ENCODE data around the gene STX11. TPM values are rescaled to one million over a fixed set of nuclear protein-coding genes. Genes with fewer than 3 reads are reported as not detected.

STX11 gene
- total RNA-seq = 10 to 100 TPM; 16.0 to 16.6 TPM

DNA sequence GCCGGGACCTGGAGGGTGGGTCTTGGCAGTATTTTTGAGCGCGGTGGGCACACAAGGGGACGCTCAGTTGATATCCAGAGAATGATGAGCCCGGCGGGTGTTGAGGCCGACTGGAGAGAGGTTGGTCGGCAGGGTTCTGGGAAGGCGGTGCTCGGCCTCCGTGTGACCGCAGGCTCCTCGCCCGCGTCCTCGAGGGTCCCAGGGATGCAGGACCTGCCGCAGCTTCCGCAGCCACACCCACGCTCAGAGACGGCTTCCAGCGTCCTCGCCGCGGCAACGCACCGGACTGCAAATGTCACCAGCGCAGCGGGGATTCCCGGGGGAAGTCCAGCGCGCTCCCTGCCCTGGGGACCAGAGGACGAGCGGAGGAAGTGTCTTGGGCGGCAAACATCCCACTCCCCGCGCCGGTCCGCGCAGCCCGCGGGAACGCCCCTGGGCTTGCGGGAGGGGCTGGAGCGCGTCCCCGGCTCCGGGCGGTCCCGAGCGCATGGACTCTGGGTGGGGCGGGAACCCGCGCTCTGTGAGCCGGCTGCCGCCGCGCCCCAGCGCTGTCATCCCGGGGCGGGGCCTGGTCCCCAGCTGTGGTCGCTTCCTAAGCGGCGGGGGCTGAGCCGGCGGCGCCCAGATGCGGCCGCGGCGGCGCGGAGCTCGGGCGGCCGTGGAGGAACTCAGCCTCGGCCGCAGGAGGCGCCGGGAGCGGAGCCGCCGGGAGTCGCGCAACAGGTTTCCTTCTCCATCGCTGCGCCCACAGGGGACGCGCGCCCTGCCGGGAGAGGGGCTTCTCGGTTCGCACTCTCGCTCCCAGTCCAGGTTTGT lies at the start of gene STX11:
STX11 (plus strand) TSS at position 624 of the 816 bp plus-strand sequence. CDS start 36,111 bp downstream, outside the sequence.
- H3K36me3 Mint-ChIP-seq = peaks cover 33% of the 10 kb centered on the region
- intact Hi-C loops (cut with micrococcal nuclease) = loop anchor here (2.0 to 10.0 kb wide), 3 partner anchors 45 to 1205 kb away; partner anchors contain the start of gene HIVEP2
- POLR2A ChIA-PET = interaction anchor here (1.0 to 2.3 kb wide), 4 partner anchors 16 to 86 kb away, joined by 4 to 12 read pairs (median 5); no protein-coding TSS in a partner anchor
- no peaks in the 10 kb centered on the region for H3K27me3 Mint-ChIP-seq
- peaks cover 41% of the 10 kb centered on the region for H3K4me1 Mint-ChIP-seq (ENCODE audit: low read depth)
- peak; percentile 88 for DNase-seq
- H3K4me3 Mint-ChIP-seq = peak within 1 kb of the TSS; percentile 88
- CTCF ChIA-PET = interaction anchor here (0.9 kb wide), 1 partner anchor 9 kb away, joined by 3 read pairs; no protein-coding TSS in a partner anchor
- peak within 1 kb of the TSS; percentile 98 for H3K27ac Mint-ChIP-seq
- no peaks in the 10 kb centered on the region for H3K9me3 Mint-ChIP-seq

DNA sequence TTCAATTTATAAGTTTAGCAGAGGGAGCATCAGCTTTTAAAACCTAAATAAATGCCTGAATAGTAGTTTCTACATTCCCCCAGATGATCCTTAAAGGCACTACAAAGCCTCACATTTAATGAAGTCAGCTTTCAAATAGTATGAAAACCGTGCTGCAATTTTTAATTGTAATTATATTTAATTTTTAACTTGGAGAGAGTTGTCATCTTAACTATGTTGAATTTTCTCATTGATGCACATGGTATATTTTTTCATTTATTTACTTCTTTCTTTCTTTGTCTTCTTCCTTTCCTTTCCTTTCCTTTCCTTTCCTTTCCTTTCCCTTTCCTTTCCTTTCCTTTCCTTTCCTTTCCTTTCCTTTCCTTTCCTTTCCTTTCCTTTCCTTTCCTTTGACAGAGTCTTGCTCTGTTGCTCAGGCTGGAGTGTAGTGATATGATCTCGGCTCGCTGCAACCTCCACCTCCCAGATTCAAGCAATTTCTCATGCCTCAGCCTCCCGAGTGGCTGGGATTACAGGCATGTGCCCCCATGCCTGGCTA lies 47.2 kb upstream of the STX11 start:
- CTCF ChIA-PET = interaction anchor here (0.9 to 1.0 kb wide), 2 partner anchors 116 to 118 kb away, joined by 3 to 4 read pairs; no protein-coding TSS in a partner anchor
- intact Hi-C loops (cut with micrococcal nuclease) = loop anchor here (10.0 kb wide), 2 partner anchors 832 to 1112 kb away; no protein-coding TSS in a partner anchor
- H3K4me1 Mint-ChIP-seq (ENCODE audit: low read depth) = peaks cover 7% of the 10 kb centered on the region
- no peak overlapping the region for H3K4me3 Mint-ChIP-seq
- H3K36me3 Mint-ChIP-seq = no peaks in the 10 kb centered on the region
- H3K27ac Mint-ChIP-seq = no peak overlapping the region
- DNase-seq = no peak
- POLR2A ChIA-PET = no interaction called here
- no peaks in the 10 kb centered on the region for H3K9me3 Mint-ChIP-seq
- H3K27me3 Mint-ChIP-seq = no peaks in the 10 kb centered on the region

DNA sequence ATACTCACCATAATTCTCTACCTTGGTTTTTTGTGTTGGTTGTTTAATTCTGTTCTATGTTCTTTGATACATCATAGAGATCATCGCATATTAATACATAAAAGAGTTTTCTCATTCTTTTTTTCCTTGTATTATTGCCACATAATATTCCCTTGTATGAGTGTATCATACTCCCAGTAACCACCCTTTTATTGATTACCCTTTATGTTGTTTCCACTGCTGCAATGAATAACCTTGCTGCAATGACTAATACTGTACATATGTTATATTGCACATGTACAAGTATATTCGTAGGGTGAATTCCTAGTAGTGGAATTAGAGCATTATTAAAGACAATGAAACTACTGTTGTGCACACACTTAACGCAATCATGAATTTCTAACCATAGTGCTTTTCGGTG lies 45.8 kb upstream of the STX11 start:
- ChIA-PET POLR2A (no interaction called here), CTCF (interaction anchor here (0.9 to 6.0 kb wide), 11 partner anchors 8 to 379 kb away, joined by 3 to 81 read pairs (median 4); no protein-coding TSS in a partner anchor)
- Mint-ChIP-seq H3K4me1 (ENCODE audit: low read depth) (peaks cover 7% of the 10 kb centered on the region), H3K4me3 (no peak overlapping the region), H3K27ac (no peak overlapping the region), H3K36me3 (no peaks in the 10 kb centered on the region), H3K27me3 (no peaks in the 10 kb centered on the region), H3K9me3 (no peaks in the 10 kb centered on the region)
- DNase-seq = no peak
- intact Hi-C loops (cut with micrococcal nuclease) = loop anchor here (2.0 to 10.0 kb wide), 5 partner anchors 46 to 1110 kb away; partner anchors contain the start of gene STX11

DNA sequence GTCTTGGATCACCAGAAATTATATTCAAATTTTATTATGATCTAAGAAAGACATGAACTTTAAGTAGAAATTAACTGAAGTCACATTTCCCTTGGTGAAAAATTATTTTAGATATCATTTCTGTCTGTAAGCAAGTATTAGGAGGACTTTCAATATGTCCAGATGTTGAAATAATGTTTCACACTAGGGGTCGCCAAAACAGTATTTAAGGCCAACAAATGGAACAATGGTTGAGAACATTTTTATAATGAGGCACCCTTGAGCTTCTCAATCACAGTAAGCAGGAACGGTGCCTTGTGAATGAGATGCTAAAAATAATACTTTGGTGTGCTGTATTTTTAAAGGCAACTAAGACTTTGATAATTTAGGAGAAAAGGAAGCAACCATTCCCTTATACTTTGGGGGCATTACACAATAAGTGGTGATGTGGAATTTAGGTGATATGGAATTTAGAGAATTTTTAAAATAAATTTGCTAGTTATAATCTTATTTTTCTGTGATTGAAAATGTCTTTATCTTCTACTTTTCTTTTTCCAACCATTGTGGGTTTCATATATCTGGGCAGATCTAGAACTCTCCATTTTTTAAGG lies 45.3 kb upstream of the STX11 start:
- no peaks in the 10 kb centered on the region for H3K27me3 Mint-ChIP-seq
- H3K9me3 Mint-ChIP-seq = no peaks in the 10 kb centered on the region
- intact Hi-C loops (cut with micrococcal nuclease) = loop anchor here (1.0 to 10.0 kb wide), 8 partner anchors 26 to 1110 kb away; partner anchors contain the start of gene STX11
- H3K4me3 Mint-ChIP-seq = no peak overlapping the region
- DNase-seq = no peak
- ChIA-PET POLR2A (no interaction called here), CTCF (interaction anchor here (0.6 to 6.0 kb wide), 15 partner anchors 8 to 378 kb away, joined by 3 to 81 read pairs (median 3); no protein-coding TSS in a partner anchor)
- H3K27ac Mint-ChIP-seq = peak overlapping the region; percentile 53
- no peaks in the 10 kb centered on the region for H3K36me3 Mint-ChIP-seq
- H3K4me1 Mint-ChIP-seq (ENCODE audit: low read depth) = peaks cover 7% of the 10 kb centered on the region

DNA sequence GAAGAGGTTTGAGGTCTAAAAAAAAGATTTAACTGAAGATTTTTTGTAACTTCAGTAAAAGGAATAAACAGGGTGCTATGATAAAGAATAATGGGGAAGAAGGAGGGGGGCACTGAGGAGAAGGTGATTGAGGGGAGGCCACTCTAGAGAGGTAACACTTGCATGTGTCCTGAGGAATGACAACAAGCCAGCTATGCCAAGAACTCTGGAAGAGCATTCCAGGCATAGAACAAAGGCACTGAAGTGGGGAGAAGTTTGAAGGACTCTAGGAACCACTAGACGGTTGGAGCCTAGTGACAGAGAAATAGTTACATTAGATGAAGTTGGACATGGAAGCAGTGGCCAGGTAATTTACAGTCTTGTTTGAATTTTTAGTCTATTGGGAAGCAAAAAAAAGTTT lies 44.1 kb upstream of the STX11 start:
- no peak overlapping the region for H3K27ac Mint-ChIP-seq

DNA sequence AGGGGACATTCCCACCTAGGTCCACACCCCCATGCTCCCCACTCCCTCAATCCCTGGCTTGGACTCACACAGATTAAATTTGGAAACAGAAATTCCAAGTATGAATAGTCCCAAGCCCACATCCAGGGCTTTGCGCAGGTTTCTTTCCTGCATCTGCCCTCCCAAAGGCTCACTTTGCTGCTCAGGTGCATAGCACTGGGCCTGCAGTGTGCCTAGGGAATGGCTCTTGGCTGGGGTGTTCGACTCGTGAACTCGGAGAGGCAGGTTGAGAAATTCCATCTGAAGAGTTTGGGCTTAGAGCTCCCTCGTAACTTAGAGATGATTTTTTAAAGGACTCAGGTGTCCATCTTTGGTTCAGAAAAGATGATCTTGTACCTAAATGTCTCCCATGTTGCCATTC lies 40.1 kb upstream of the STX11 start:
- no peaks in the 10 kb centered on the region for H3K36me3 Mint-ChIP-seq
- no peak overlapping the region for H3K27ac Mint-ChIP-seq
- ChIA-PET POLR2A (interaction anchor here (0.6 kb wide), 1 partner anchor 26 kb away, joined by 5 read pairs; no protein-coding TSS in a partner anchor), CTCF (interaction anchor here (6.0 kb wide), 1 partner anchor 108 kb away, joined by 81 read pairs; no protein-coding TSS in a partner anchor)
- intact Hi-C loops (cut with micrococcal nuclease) = no loop called here
- no peak overlapping the region for H3K4me3 Mint-ChIP-seq
- no peak for DNase-seq
- H3K9me3 Mint-ChIP-seq = no peaks in the 10 kb centered on the region
- H3K4me1 Mint-ChIP-seq (ENCODE audit: low read depth) = peaks cover 5% of the 10 kb centered on the region
- no peaks in the 10 kb centered on the region for H3K27me3 Mint-ChIP-seq

More for the DNA sequence above, 44.1 kb upstream of the STX11 start:
- intact Hi-C loops (cut with micrococcal nuclease) = loop anchor here (10.0 kb wide), 2 partner anchors 829 to 1109 kb away; no protein-coding TSS in a partner anchor
- no peak for DNase-seq
- POLR2A ChIA-PET = interaction anchor here (0.6 kb wide), 1 partner anchor 111 kb away, joined by 3 read pairs; no protein-coding TSS in a partner anchor
- Mint-ChIP-seq H3K36me3 (no peaks in the 10 kb centered on the region), H3K4me1 (ENCODE audit: low read depth) (peaks cover 7% of the 10 kb centered on the region), H3K27me3 (no peaks in the 10 kb centered on the region), H3K4me3 (no peak overlapping the region), H3K9me3 (no peaks in the 10 kb centered on the region)
- CTCF ChIA-PET = interaction anchor here (0.6 to 6.0 kb wide), 4 partner anchors 40 to 375 kb away, joined by 3 to 81 read pairs (median 6); no protein-coding TSS in a partner anchor

DNA sequence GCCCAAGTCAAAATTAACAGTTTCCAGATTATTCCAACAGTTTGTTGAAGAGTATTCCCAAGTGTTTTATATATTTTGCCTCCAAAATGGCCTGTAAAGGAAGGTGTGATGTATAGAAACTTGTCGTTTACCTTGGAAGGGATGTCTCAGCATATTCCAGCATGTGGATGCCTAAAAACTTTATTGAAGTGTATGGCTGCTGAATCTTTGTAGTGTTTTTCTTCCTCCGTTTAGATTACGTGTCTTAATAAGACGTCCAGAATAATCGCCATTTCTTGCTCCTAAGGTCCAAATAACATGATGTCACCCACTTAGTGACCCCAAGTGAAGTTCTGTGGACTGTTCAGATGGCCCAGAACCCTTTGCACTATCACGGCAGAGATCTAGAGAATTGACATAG lies 37.0 kb upstream of the STX11 start:
- Mint-ChIP-seq H3K27ac (no peak overlapping the region), H3K36me3 (no peaks in the 10 kb centered on the region), H3K4me1 (ENCODE audit: low read depth) (no peaks in the 10 kb centered on the region), H3K9me3 (no peaks in the 10 kb centered on the region), H3K4me3 (no peak overlapping the region), H3K27me3 (no peaks in the 10 kb centered on the region)
- POLR2A ChIA-PET = no interaction called here
- intact Hi-C loops (cut with micrococcal nuclease) = no loop called here
- CTCF ChIA-PET = interaction anchor here (0.7 kb wide), 1 partner anchor 105 kb away, joined by 3 read pairs; no protein-coding TSS in a partner anchor
- DNase-seq = no peak

DNA sequence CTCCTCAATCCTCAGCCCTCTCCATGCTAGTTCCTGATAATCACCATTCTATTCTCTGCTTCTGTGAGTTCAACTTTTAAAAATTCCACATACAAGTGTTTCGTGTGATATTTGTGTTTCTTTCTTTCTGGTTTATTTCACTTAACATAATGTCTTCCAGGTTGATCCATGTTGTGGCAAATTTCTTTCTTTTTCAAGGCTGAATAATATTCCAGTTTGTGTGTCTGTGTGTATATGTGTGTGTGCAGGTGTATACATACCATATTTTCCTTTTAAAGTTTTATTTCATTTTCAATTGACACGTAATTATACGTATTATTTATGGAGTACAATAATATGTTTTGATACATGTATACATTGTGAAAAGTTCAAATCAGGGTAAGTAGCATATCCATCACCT lies 35.1 kb upstream of the STX11 start:
- ChIA-PET CTCF (interaction anchor here (1.0 to 1.5 kb wide), 2 partner anchors 10 to 103 kb away, joined by 3 to 6 read pairs; no protein-coding TSS in a partner anchor), POLR2A (no interaction called here)
- Mint-ChIP-seq H3K4me1 (ENCODE audit: low read depth) (no peaks in the 10 kb centered on the region), H3K36me3 (no peaks in the 10 kb centered on the region), H3K27me3 (no peaks in the 10 kb centered on the region), H3K27ac (no peak overlapping the region), H3K9me3 (no peaks in the 10 kb centered on the region), H3K4me3 (no peak overlapping the region)
- no peak for DNase-seq
- intact Hi-C loops (cut with micrococcal nuclease) = no loop called here

DNA sequence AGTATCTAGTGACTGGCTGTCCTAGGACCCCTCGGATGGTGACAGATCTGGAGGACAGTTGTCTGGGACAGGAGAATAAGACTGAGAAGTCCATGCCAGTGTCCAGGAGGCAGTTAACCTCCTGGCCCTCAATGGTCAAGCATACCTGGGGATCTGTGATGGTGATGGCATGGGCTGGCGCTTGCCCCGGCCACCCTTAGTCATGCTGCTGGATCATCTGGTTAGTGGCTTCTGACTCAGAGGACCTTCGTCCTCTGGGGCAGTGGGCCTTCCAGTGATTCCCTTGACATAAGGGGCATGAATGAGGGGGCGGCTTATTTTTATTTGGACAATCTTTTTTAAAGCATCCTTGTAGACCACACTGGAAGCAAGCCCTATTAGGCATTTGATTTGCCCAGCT lies 30.9 kb upstream of the STX11 start:
- Mint-ChIP-seq H3K27ac (no peak overlapping the region), H3K4me1 (ENCODE audit: low read depth) (no peaks in the 10 kb centered on the region), H3K36me3 (no peaks in the 10 kb centered on the region), H3K9me3 (no peaks in the 10 kb centered on the region), H3K4me3 (no peak overlapping the region), H3K27me3 (no peaks in the 10 kb centered on the region)
- no peak for DNase-seq
- intact Hi-C loops (cut with micrococcal nuclease) = no loop called here
- POLR2A ChIA-PET = no interaction called here
- CTCF ChIA-PET = no interaction called here

DNA sequence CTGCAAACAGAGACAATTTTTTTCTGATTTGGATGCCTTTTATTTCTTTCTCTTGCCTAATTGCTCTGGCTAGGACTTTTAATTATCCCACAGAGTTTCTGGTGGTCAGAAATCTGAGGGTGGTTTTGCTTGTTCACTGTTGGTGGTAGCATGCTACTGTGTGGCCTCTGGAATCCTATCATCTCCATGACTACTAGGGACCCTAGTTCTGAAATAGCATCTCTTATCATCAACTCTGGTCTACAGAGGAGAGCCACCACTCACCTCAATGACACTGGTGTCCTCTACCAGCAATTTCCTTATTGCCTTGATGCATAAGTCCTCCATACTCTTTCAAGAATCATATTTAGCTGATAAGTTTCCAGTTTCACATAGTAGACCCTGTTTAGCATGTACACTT lies 27.5 kb upstream of the STX11 start:
- Mint-ChIP-seq H3K4me1 (ENCODE audit: low read depth) (no peaks in the 10 kb centered on the region), H3K4me3 (no peak overlapping the region), H3K36me3 (no peaks in the 10 kb centered on the region), H3K27ac (no peak overlapping the region), H3K27me3 (peaks cover 2% of the 10 kb centered on the region), H3K9me3 (no peaks in the 10 kb centered on the region)
- intact Hi-C loops (cut with micrococcal nuclease) = no loop called here
- DNase-seq = no peak
- POLR2A ChIA-PET = no interaction called here
- CTCF ChIA-PET = interaction anchor here (0.7 to 1.3 kb wide), 4 partner anchors 14 to 179 kb away, joined by 3 read pairs; no protein-coding TSS in a partner anchor

DNA sequence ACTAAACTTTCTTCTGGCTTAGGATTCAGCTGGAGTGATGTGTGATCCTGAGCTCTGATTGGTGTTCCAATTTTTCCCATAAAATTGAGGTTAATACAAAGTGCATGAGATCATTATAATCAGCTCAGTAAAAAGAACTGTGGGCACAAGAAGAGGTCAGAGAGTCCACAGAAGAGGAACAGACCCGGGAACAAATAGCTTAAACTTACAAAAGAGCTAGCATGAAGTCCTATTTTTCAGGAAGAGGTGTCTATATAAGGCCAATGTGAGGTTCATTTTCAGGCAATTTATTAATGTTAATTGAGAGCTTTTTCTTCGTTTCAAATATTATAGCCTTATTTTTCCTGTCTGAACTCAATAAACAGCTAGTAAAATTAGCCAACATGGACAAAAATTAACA lies 26.9 kb upstream of the STX11 start:
- no peak for DNase-seq
- Mint-ChIP-seq H3K36me3 (no peaks in the 10 kb centered on the region), H3K27me3 (peaks cover 2% of the 10 kb centered on the region), H3K4me1 (ENCODE audit: low read depth) (no peaks in the 10 kb centered on the region), H3K4me3 (no peak overlapping the region), H3K27ac (no peak overlapping the region), H3K9me3 (no peaks in the 10 kb centered on the region)
- intact Hi-C loops (cut with micrococcal nuclease) = no loop called here
- POLR2A ChIA-PET = no interaction called here
- CTCF ChIA-PET = interaction anchor here (0.7 to 1.3 kb wide), 4 partner anchors 17 to 179 kb away, joined by 3 read pairs; no protein-coding TSS in a partner anchor

Measured in activated CD4-positive, alpha-beta memory T cell treated with anti-CD3 and anti-CD28 coated beads for 36 hours (primary cell).